GM19468 (cell line): ENCODE measurements around the gene NLGN1.

Source experiments
- ATAC-seq: cut with Tn5 transposase; IDR thresholded peaks from one replicate; pipeline ENCODE4 v1.9.1; 2021; ENCODE audit warnings: mild to moderate bottlenecking, moderate library complexity, moderate number of reproducible peaks; ENCODE audit not compliant: unreplicated experiment; ENCODE audit errors: extremely low read depth

NLGN1 gene

GRCh38 chr3:174333640-174334039 is 936.1 kb downstream of the NLGN1 start:
- ATAC-seq, result no peak

DNA sequence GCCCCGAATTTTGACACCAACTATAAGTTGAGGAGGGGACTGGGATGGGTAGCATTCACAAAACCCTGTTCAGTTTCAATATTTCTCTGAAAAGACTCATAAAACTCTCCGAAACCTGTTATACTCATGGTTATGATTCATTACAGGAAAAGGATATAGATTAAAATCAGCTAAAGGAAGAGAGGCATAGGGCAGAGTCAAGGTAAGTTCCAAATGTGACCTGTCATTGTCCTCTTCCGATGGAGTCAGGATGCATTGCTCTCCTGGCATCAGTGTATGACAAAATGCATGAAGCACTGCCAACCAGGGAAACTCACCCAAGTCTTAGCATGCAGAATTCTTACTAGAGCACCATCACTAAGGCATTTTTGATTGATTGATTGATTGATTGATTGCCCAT is 936.6 kb downstream of the NLGN1 start:
- no peak for ATAC-seq

DNA sequence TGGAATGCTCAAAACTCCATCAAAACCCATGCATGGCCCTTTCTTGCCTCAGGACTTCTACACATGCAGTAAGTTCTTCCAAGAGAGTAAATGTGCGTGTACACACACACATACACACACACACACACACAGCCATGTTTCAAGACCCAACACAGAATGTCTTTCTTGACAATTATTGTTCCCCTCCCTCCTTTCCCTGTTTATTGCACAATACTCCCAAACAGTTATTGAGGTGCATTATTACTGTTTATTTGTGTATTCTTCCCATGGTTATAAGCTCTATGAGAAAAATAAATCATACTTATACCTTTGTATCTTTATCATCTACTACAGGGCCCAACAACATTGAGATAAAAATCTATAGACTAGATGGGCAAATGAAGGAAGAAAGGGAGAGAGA is 937.8 kb downstream of the NLGN1 start:
- no peak for ATAC-seq

DNA sequence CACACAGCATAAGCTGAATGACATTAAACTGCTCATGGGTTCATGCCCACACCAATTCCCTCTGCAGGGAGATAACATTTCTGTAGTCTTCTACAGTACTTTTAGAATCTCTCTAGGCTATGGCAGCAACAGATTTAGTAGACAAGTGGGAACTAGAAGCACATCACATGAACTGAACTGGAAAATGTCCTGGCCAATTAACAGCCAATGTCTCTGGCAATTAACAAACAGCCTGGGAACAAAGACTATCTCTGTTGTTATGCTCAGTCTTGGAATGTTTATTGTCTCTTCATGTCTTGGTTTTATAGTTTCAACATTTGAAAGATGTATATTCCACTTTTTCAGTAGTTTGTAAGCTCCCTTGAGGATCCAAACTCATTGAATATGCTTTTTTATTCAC is 938.4 kb downstream of the NLGN1 start:
- no peak for ATAC-seq
